Sigmoid colon (tissue), 7 donors: ENCODE results near the gene GTF2A1. TPM values are rescaled to one million over a fixed set of nuclear protein-coding genes. Genes with fewer than 3 reads are reported as not detected.
"Not testable (repeated sequence)": the region's sequence is repeated elsewhere in the genome, so short reads cannot be mapped to it uniquely, and the experiment has no call there.

Source experiments
- DNase-seq: peaks from one replicate; pipeline ENCODE4 v3.0.0-alpha.2; 2019
- H3K27ac ChIP-seq, 4 donors: fragments of 200-600 bp; sonication (generic); one replicate each; pipeline ENCODE4 v1.5.1; 2016 to 2019; ENCODE audit warnings: mild to moderate bottlenecking in 1 of 4
- H3K27me3 ChIP-seq, 3 donors: fragments of 200-600 bp; sonication (generic); one replicate each; pipeline ENCODE4 v1.5.1; 2019; ENCODE audit warnings: mild to moderate bottlenecking in 1 of 3
- H3K36me3 ChIP-seq, 4 donors: fragments of 200-600 bp; sonication (generic); one replicate each; pipeline ENCODE4 v1.5.1; 2016 to 2019
- H3K4me1 ChIP-seq, 4 donors: fragments of 200-600 bp; sonication (generic); one replicate each; pipeline ENCODE4 v1.5.1; 2017 to 2019
- H3K4me3 ChIP-seq, 4 donors: fragments of 200-600 bp; sonication (generic); one replicate each; pipeline ENCODE4 v1.5.1; 2017 to 2019; ENCODE audit warnings: mild to moderate bottlenecking in 2 of 4, moderate library complexity in 1 of 4
- H3K9me3 ChIP-seq, 4 donors: fragments of 200-600 bp in 3 of 4; sonication (generic) in 3 of 4; one replicate each; pipeline versions ENCODE4 v1.5.1 to v1.6.1; 2013 to 2019
- EP300 ChIP-seq, 4 donors: sonication (generic); formaldehyde crosslinking; IDR thresholded peaks; one replicate each; pipeline ENCODE4 v1.6.1; 2017; ENCODE audit warnings: antibody characterized with exemption in 4 of 4
- POLR2A ChIP-seq, 2 donors: fragments of 450-650 bp; IDR thresholded peaks; one replicate each; pipeline ENCODE4 v1.6.1; 2016; ENCODE audit warnings: antibody characterized with exemption in 2 of 2, mild to moderate bottlenecking in 2 of 2, moderate library complexity in 2 of 2
- POLR2AphosphoS5 ChIP-seq, 4 donors: sonication (generic); formaldehyde crosslinking; IDR thresholded peaks; one replicate each; pipeline ENCODE4 v1.6.1; 2017; ENCODE audit warnings: antibody characterized with exemption in 4 of 4
- WGBS, 2 donors: extraction: QIAGEN DNeasy Blood & Tissue Kit; methylation state at CpG; one replicate each; pipeline ENCODE4 v1.1.7; 2013; 5-methylcytosine and 5-hydroxymethylcytosine counted together
- intact Hi-C: fragments of 100-400 bp; cut with DNase I; formaldehyde crosslinking; loops from one replicate; pipeline ENCODE4 v1.15.1; 2023
- polyA plus RNA-seq, 3 donors: library from polyadenylated mRNA; stranded (reverse); fragments of 200-250 nt; gene quantifications; one replicate each; pipeline ENCODE4 v1.2.3, GENCODE V29; 2013
- total RNA-seq, 4 donors: library from RNA; depleted of rRNA; stranded (reverse); fragments of >200 nt; gene quantifications; one replicate each; pipeline ENCODE4 v1.1.0, GENCODE V29; 2016
- TF ChIP-seq, protein P1 (sequence below), 4 experiments: fragments of 450-650 bp in 3 of 4; fragments of 200-600 bp in 1 of 4; IDR thresholded peaks; one replicate each; pipeline ENCODE4 v1.5.1; 2016 to 2019; ENCODE audit warnings: antibody characterized with exemption in 4 of 4, mild to moderate bottlenecking in 3 of 4, moderate library complexity in 2 of 4
- donor health status: healthy with polysubstance abuse.
- donor health status: Bipolar disorder and iron deficiency.
- donor health status: healthy.

GTF2A1 gene
- total and polyA plus RNA-seq, 7 donors: 6.0 to 21.8 (median 14.7) TPM

DNA sequence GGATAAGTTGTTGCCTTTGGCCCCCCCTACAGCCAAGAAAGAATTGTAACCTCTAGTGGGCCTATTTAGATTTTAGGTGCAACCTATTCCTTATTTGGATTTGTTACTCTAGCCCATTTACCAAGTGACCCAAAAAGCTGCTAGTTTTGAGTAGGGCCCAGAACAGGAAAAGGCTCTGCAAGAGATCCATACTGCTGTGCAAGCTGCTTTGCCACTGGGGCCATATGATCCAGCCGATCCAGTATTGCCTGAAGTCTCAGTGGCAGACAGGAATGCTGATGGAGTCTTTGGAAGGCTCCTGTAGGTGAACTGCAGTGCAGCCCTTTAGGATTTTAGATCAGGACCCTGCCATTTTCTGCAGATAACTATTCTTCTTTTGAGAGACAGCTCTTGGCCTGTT is 12.9 kb upstream of the GTF2A1 start:
- H3K4me3 ChIP-seq: no peak overlapping the region
- H3K9me3 ChIP-seq: no peaks in the 10 kb centered on the region
- no peak for DNase-seq
- no peaks in the 10 kb centered on the region for H3K36me3 ChIP-seq
- 90 to 93% methylated on average over 1 of the region's 1 CpG for WGBS, 2 donors
- no peaks in the 10 kb centered on the region for H3K27me3 ChIP-seq
- intact Hi-C loops: no loop called here
- H3K27ac ChIP-seq: no peak overlapping the region
- TF ChIP-seq EP300 (IDR thresholded peaks at IDR 0.05): no peak
- H3K4me1 ChIP-seq: no peaks in the 10 kb centered on the region

DNA sequence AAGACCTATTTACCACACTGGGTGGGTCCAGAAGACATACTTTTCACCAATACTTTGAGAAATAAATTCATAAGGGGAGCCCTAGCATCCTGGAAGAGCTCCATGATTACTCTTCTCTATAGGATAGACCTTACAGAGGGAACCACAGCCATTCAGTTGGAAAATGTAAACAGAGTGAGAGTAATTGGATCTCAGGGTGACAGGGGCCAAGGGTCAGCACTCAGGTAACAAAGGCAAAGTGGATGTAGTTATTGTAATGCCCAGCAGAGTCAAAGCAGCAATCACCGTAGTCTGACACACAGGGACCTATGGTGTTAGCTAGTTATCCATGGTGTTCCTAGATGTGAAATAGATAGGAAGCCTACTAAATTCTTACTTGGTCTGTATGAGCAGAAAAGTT is 10.8 kb upstream of the GTF2A1 start:
- Histone ChIP-seq H3K9me3 (no peaks in the 10 kb centered on the region), H3K27ac (no peak overlapping the region), H3K4me3 (no peak overlapping the region), H3K4me1 (no peaks in the 10 kb centered on the region), H3K36me3 (no peaks in the 10 kb centered on the region), H3K27me3 (no peaks in the 10 kb centered on the region)
- WGBS, 2 donors: 79 to 82% methylated on average over 1 of the region's 1 CpG
- DNase-seq: no peak
- intact Hi-C loops: no loop called here
- TF ChIP-seq POLR2AphosphoS5 (IDR thresholded peaks at IDR 0.05) (no peak), POLR2A (IDR thresholded peaks at IDR 0.05) (no peak), EP300 (IDR thresholded peaks at IDR 0.05) (no peak)
- TF ChIP-seq, protein P1, sequence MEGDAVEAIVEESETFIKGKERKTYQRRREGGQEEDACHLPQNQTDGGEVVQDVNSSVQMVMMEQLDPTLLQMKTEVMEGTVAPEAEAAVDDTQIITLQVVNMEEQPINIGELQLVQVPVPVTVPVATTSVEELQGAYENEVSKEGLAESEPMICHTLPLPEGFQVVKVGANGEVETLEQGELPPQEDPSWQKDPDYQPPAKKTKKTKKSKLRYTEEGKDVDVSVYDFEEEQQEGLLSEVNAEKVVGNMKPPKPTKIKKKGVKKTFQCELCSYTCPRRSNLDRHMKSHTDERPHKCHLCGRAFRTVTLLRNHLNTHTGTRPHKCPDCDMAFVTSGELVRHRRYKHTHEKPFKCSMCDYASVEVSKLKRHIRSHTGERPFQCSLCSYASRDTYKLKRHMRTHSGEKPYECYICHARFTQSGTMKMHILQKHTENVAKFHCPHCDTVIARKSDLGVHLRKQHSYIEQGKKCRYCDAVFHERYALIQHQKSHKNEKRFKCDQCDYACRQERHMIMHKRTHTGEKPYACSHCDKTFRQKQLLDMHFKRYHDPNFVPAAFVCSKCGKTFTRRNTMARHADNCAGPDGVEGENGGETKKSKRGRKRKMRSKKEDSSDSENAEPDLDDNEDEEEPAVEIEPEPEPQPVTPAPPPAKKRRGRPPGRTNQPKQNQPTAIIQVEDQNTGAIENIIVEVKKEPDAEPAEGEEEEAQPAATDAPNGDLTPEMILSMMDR (IDR thresholded peaks at IDR 0.05): no peak

DNA sequence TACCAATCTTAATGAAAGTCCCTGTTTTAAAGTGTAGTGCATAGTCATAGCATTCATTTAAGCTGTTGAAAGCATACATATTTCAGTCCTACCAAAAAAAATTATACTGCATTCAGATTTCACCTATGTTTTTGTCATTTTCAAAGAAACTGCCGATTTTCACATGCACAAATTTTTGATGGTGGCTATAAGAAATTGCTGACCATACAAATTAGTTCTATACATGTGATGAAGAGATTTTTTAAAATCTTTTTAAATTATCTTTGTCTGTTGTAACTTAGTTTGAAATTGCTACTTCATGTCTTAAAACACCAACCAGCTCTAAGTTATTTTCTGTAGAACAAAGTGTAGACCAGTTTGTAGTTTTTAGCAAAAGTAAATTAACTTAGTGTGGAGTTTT is 3.5 kb upstream of the GTF2A1 start:
- no peak for DNase-seq
- no peak overlapping the region for H3K4me3 ChIP-seq
- no peaks in the 10 kb centered on the region for H3K36me3 ChIP-seq
- no peaks in the 10 kb centered on the region for H3K27me3 ChIP-seq
- TF ChIP-seq POLR2AphosphoS5 (IDR thresholded peaks at IDR 0.05) (no peak), POLR2A (IDR thresholded peaks at IDR 0.05) (no peak), EP300 (IDR thresholded peaks at IDR 0.05) (no peak)
- TF ChIP-seq, protein P1 (IDR thresholded peaks at IDR 0.05): no peak
- peaks cover 0 to 7% (median 4%) of the 10 kb centered on the region in 4 donors for H3K4me1 ChIP-seq
- no peaks in the 10 kb centered on the region for H3K9me3 ChIP-seq
- intact Hi-C loops: loop anchor here (5.0 kb wide), 1 partner anchor 308 kb away; the partner anchor contains the start of gene SEL1L
- no peak overlapping the region for H3K27ac ChIP-seq
- 96 to 97% methylated on average over 1 of the region's 1 CpG for WGBS, 2 donors

DNA sequence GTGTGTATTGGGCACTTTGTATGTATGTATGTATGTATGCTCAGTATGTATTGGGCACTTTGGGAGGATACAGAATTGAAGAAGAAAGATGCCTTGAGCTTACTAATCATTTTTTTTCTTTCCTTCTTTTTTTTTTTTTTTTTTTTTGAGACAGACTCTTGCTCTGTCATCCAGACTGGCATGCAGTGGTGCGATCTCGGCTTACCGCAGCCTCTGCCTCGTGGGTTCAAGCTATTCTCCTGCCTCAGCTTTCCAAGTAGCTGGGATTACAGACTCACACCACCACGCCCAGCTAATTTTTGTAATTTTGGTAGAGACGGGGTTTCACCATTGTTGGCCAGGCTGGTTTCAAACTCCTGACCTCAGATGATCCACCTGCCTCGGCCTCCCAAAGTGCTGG is 3.0 kb upstream of the GTF2A1 start:
- peaks cover 0 to 11% (median 7%) of the 10 kb centered on the region in 4 donors for H3K4me1 ChIP-seq
- H3K4me3 ChIP-seq, H3K9me3 ChIP-seq, DNase-seq, H3K27ac ChIP-seq, H3K36me3 ChIP-seq, H3K27me3 ChIP-seq: not testable (repeated sequence)
- WGBS, 2 donors: 92 to 96% methylated on average over 7 of the region's 7 CpGs
- intact Hi-C loops: loop anchor here (5.0 kb wide), 1 partner anchor 309 kb away; the partner anchor contains the start of gene SEL1L

DNA sequence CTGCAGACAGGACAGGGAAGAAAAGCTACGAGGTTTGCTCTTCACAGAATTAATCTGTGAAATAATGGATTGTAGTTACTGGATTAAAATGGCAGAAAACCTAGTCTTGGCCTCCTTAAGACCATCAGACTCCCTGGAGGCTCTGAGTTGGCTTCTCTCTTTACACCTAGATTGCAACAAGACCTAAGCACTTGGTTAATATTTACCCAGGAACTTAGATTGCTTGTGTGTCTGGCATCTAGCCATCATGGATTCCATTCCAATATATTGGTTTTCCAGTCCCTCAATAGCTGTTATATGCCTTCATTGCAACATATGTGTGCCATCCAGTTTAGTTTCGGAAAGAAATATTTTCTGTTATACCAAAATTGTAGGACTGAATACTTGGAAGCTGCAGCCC is 1.9 kb upstream of the GTF2A1 start:
- H3K4me3 ChIP-seq: no peak overlapping the region
- DNase-seq: no peak
- 42 to 79% methylated on average over 2 of the region's 2 CpGs for WGBS, 2 donors
- H3K27me3 ChIP-seq: no peaks in the 10 kb centered on the region
- TF ChIP-seq, protein P1 (IDR thresholded peaks at IDR 0.05): no peak
- no peak for TF ChIP-seq POLR2AphosphoS5 (IDR thresholded peaks at IDR 0.05)
- no peak for TF ChIP-seq EP300 (IDR thresholded peaks at IDR 0.05)
- TF ChIP-seq POLR2A (IDR thresholded peaks at IDR 0.05): no peak
- intact Hi-C loops: loop anchor here (5.0 kb wide), 1 partner anchor 310 kb away; the partner anchor contains the start of gene SEL1L
- H3K4me1 ChIP-seq: peaks cover 0 to 22% (median 18%) of the 10 kb centered on the region in 4 donors
- no peaks in the 10 kb centered on the region for H3K36me3 ChIP-seq
- no peak overlapping the region for H3K27ac ChIP-seq
- no peaks in the 10 kb centered on the region for H3K9me3 ChIP-seq

DNA sequence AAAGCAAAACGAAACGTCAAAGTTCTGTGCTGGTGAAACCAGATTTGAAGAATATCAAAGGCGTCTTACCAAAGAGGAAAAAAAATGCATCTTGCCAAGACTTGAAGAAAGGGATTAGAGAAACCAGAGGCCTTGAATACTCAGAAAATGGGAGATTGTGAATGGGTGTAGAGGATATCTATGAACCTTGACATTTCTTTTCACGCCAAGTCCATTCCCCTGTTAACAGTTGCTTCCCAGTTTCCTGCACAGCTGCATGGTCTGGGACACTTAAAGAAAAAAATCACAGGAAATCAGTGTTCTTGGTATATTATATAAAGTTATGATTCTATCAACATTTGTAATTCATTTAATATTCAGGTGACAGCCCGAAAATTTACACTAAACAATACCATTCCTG is 1.4 kb upstream of the GTF2A1 start:
- DNase-seq: no peak
- H3K4me1 ChIP-seq: peaks cover 0 to 27% (median 21%) of the 10 kb centered on the region in 4 donors
- 88 to 96% methylated on average over 5 of the region's 5 CpGs for WGBS, 2 donors
- TF ChIP-seq POLR2AphosphoS5 (IDR thresholded peaks at IDR 0.05) (no peak), POLR2A (IDR thresholded peaks at IDR 0.05) (no peak), EP300 (IDR thresholded peaks at IDR 0.05) (no peak)
- TF ChIP-seq, protein P1 (IDR thresholded peaks at IDR 0.05): no peak
- no peaks in the 10 kb centered on the region for H3K27me3 ChIP-seq
- H3K4me3 ChIP-seq: peak overlapping the region in 2 of 4 donors; percentile 79 to 85
- peak overlapping the region; percentile 90 to 97 (median 95) for H3K27ac ChIP-seq
- no peaks in the 10 kb centered on the region for H3K9me3 ChIP-seq
- H3K36me3 ChIP-seq: no peaks in the 10 kb centered on the region
- intact Hi-C loops: loop anchor here (5.0 kb wide), 1 partner anchor 310 kb away; the partner anchor contains the start of gene SEL1L
